Measurements from ENCODE around the gene FOXN1. TPM values are rescaled to one million over a fixed set of nuclear protein-coding genes. Genes with fewer than 3 reads are reported as not detected.
A peak's percentile ranks its signal among the peaks of the same experiment; 100 is the strongest.

Gene FOXN1
- total and polyA plus RNA-seq, 2 donors from 2014 or later: not detected

DNA sequence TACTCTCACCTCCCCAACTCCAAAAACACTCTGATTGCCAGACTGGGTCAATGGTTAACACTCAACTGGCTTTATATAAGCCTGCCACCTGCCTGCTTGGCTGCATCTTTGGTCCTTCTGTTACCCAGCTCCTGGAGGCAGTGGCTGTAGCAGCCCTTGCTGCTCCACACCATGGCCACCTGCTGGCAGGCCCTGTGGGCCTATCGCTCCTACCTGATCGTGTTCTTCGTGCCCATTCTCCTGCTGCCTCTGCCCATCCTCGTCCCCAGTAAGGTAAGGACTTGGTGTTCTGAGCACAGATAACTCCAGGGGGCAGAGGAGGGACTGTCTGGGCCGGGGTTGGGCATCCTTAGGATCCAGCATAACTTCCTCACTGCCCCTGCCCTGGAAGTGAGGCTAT is 32.6 kb upstream of the FOXN1 start, which contains the start of gene SLC13A2:
TSS of gene SLC13A2 (plus strand) at position 103 of the 400 bp plus-strand sequence. CDS start at position 172, 69 bp downstream.
- H3K36me3 ChIP-seq (ENCODE audit: control insufficient read depth in 2 of 3, insufficient read depth in 3 of 3, low read length in 3 of 3): no peaks in the 10 kb centered on the region
- intact Hi-C loops (cut with DNase I): no loop called here
- H3K27me3 ChIP-seq (ENCODE audit: control insufficient read depth, insufficient read depth, low read length): no peaks in the 10 kb centered on the region
- no peaks in the 10 kb centered on the region for H3K9me3 ChIP-seq (ENCODE audit: control insufficient read depth in 2 of 3, insufficient read depth in 1 of 3, low read length in 3 of 3)
- peak within 1 kb of the TSS in 1 of 2 donors; percentile 12 for H3K27ac ChIP-seq (ENCODE audit: low read depth in 2 of 2, low read length in 2 of 2)
- H3K4me1 ChIP-seq (ENCODE audit: control insufficient read depth in 2 of 3, insufficient read depth in 2 of 3, low read depth in 1 of 3, low read length in 3 of 3): peaks cover 0 to 3% (median 0%) of the 10 kb centered on the region in 3 donors
- TF ChIP-seq, protein P1, sequence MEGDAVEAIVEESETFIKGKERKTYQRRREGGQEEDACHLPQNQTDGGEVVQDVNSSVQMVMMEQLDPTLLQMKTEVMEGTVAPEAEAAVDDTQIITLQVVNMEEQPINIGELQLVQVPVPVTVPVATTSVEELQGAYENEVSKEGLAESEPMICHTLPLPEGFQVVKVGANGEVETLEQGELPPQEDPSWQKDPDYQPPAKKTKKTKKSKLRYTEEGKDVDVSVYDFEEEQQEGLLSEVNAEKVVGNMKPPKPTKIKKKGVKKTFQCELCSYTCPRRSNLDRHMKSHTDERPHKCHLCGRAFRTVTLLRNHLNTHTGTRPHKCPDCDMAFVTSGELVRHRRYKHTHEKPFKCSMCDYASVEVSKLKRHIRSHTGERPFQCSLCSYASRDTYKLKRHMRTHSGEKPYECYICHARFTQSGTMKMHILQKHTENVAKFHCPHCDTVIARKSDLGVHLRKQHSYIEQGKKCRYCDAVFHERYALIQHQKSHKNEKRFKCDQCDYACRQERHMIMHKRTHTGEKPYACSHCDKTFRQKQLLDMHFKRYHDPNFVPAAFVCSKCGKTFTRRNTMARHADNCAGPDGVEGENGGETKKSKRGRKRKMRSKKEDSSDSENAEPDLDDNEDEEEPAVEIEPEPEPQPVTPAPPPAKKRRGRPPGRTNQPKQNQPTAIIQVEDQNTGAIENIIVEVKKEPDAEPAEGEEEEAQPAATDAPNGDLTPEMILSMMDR (IDR thresholded peaks at IDR 0.05; ENCODE audit: borderline replicate concordance, extremely low read depth, insufficient read depth): no peak
- peak; percentile 51 for FAIRE-seq
- peak in 1 of 5 donors; percentile 21 for DNase-seq
- peak within 1 kb of the TSS in 2 of 3 donors; percentile 59 to 65 for H3K4me3 ChIP-seq (ENCODE audit: low read length in 3 of 3)
- H3K9ac ChIP-seq (ENCODE audit: low read length in 3 of 3): peak within 1 kb of the TSS in 1 of 3 donors; percentile 42

DNA sequence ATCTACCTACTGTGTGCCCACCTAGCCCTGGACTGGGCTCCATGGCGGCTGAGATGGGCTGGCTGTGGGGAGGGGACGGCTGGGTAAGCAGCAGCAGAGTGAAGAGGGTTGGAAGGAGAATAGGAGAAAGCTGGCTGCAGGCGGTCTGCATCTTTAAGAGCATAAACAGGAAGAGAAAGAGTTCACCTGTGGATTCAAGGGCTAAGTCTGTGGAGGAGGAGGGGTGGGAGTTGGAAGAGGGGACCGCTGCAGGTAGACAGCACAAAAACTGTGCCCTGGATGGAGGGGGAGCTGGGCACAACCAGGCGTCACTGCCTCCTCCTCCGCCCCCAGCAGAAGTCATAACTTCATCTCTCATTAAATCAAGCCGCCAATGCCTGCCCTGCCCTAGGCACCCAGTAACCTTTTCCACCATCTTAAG is 32.0 kb upstream of the FOXN1 start:
- TF ChIP-seq, protein P1 (IDR thresholded peaks at IDR 0.05; ENCODE audit: borderline replicate concordance, extremely low read depth, insufficient read depth): no peak
- peak overlapping the region in 1 of 2 donors; percentile 12 for H3K27ac ChIP-seq (ENCODE audit: low read depth in 2 of 2, low read length in 2 of 2)
- H3K4me1 ChIP-seq (ENCODE audit: control insufficient read depth in 2 of 3, insufficient read depth in 2 of 3, low read depth in 1 of 3, low read length in 3 of 3): peaks cover 0 to 4% (median 0%) of the 10 kb centered on the region in 3 donors
- intact Hi-C loops (cut with DNase I): no loop called here
- no peaks in the 10 kb centered on the region for H3K36me3 ChIP-seq (ENCODE audit: control insufficient read depth in 2 of 3, insufficient read depth in 3 of 3, low read length in 3 of 3)
- DNase-seq: no peak
- H3K4me3 ChIP-seq (ENCODE audit: low read length in 3 of 3): peak overlapping the region in 2 of 3 donors; percentile 59 to 65
- no peaks in the 10 kb centered on the region for H3K27me3 ChIP-seq (ENCODE audit: control insufficient read depth, insufficient read depth, low read length)
- H3K9me3 ChIP-seq (ENCODE audit: control insufficient read depth in 2 of 3, insufficient read depth in 1 of 3, low read length in 3 of 3): no peaks in the 10 kb centered on the region
- H3K9ac ChIP-seq (ENCODE audit: low read length in 3 of 3): peak overlapping the region in 1 of 3 donors; percentile 42
- no peak for FAIRE-seq

DNA sequence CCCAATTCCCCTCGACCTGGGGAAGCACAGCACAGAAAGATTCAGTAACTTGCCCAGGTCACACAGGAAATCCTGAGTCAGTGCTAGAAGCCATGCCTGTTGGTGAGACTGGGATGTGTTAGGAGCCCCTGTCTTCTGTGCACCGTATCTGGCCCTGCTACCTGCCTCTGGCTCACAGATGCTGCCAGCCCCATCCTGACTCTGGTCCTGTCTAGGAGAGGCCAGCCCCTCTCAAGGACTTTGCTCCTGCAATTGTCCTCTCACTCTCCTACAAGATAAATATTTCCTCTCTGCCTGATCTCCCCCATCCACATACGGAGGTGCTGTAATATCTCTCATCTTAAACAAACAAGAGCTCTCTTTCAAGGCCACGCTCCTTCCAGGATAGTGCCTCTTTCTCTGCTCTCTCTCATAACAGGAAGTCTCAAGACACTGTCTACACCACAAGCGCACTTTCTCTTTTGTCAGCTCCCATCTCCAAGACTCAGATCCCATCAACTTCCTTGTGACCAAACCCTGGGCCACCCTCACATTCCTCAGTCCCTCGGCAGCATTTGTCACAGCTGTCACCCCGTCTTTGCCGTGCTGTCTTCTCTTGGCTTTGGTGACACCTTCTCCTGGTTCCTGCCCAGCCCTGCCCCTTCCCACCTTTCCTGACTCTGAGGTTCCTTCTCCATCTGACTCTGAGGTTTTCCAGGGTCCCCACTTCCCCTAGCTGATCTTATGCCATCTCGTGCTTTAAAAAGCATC is 30.8 kb upstream of the FOXN1 start:
- H3K4me1 ChIP-seq (ENCODE audit: control insufficient read depth in 2 of 3, insufficient read depth in 2 of 3, low read depth in 1 of 3, low read length in 3 of 3): peaks cover 0 to 9% (median 0%) of the 10 kb centered on the region in 3 donors
- H3K9me3 ChIP-seq (ENCODE audit: control insufficient read depth in 2 of 3, insufficient read depth in 1 of 3, low read length in 3 of 3): no peaks in the 10 kb centered on the region
- TF ChIP-seq, protein P1 (IDR thresholded peaks at IDR 0.05; ENCODE audit: borderline replicate concordance, extremely low read depth, insufficient read depth): no peak
- no peak overlapping the region for H3K27ac ChIP-seq (ENCODE audit: low read depth in 2 of 2, low read length in 2 of 2)
- no peaks in the 10 kb centered on the region for H3K27me3 ChIP-seq (ENCODE audit: control insufficient read depth, insufficient read depth, low read length)
- DNase-seq (peak in 1 of 5 donors; percentile 16), FAIRE-seq (no peak)
- intact Hi-C loops (cut with DNase I): no loop called here
- no peaks in the 10 kb centered on the region for H3K36me3 ChIP-seq (ENCODE audit: control insufficient read depth in 2 of 3, insufficient read depth in 3 of 3, low read length in 3 of 3)
- peak overlapping the region in 2 of 3 donors; percentile 46 to 65 for H3K4me3 ChIP-seq (ENCODE audit: low read length in 3 of 3)
- H3K9ac ChIP-seq (ENCODE audit: low read length in 3 of 3): no peak overlapping the region

Measured in kidney (tissue), 14 donors.